Skeletal muscle cell (primary cell): Measurements from ENCODE around the gene KRT79.

Experiments used
- DNase-seq: peaks from one replicate; pipeline ENCODE4 v3.0.0-alpha.2; 2010; ENCODE audit warnings: low read depth
- H3K4me3 ChIP-seq: 2 replicates; pipeline ENCODE4 v1.5.1; 2011; ENCODE audit warnings: low read depth, mild to moderate bottlenecking, control low read depth, low read length, moderate library complexity

KRT79 gene

DNA sequence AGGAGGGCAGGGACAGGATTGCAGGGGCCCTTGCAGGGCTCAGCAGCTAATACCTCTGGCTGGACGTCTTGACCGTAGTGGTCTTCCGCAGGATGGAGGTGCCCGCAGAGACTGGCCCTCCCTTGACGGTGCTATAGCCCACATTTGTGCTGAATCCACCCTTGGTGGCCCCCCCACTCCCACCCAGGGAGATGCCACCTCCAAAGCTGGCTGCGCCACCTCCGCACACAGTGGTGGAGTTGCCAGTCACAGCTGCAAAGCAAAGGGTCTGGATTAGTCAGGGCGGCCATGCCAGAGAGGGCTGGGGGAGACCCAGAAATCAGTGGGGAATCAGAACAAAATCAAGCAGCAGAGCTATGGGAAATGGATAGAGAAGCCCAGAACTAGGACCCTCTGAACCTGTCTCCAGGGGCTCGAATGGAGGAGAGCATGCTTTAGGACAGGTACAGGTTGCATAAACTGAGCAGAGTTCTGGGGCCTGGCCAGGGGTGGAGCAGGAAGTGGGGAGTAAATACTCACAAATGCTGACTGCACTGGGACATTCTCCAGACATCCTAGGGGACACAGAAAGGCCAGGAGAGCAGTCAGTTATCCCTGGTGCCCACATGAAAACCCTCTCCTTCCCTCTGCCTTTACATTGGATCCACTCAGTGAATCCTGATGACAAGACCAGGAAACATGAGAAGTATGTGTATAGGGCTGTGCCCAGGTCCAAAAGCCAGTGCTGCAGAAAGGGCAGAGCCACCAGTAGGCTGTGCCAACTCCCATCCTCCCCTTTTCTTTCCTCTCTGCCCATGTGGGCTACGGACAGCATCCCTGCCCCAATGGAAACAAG lies 12.1 kb downstream of the KRT79 start:
- H3K4me3 ChIP-seq: no peak overlapping the region
- no peak for DNase-seq

DNA sequence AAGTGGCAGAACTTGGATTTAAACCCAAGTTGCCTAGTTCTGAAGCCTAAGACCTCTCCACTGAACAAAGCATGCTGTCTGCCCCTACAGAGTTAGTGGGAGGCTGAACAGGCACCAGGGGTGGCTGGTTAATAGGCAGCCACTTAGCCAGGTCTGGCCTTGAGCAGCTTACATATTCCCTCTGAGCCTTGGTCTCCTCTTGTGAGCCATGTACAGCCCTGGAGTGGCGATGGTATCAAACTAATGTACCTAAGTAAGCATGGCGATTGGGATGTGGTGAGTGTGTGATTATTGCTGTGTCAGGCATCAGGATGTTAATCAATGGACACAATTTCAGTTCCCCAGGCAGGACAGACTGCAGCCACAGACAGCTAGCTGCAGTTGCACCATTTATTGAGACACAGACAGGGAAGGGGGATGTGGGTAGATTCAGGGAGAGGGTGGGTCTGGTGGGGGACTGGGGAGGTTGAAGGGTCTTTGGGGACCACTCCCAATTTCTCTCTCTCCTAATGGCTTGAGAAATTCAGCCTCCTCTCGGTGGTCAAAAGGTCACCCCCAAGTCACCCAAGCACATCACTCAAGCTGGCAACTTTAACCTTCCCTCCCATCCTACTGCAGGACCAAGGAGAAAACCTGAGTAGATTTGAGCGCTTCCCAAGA lies 12.9 kb downstream of the KRT79 start:
- DNase-seq: no peak
- no peak overlapping the region for H3K4me3 ChIP-seq

DNA sequence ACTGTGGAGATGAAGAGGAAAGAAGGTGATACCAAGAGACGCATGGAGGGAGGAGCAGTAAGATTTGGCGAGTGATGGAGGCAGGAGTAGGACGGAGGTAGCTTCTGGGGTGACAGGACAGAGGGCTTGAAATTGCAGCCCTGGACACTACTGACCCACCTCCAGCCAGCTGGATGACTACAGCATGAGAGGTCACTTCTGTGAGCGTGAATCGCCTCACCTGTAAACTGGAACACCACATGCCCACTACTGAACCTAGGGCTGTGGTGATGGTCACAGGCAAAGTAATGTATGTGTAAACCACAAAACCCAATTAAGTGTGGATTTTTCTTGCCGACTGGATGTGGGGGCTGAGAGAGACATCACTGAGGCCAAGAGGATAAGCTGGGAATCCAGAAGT lies 13.6 kb downstream of the KRT79 start:
- H3K4me3 ChIP-seq: no peak overlapping the region
- no peak for DNase-seq

DNA sequence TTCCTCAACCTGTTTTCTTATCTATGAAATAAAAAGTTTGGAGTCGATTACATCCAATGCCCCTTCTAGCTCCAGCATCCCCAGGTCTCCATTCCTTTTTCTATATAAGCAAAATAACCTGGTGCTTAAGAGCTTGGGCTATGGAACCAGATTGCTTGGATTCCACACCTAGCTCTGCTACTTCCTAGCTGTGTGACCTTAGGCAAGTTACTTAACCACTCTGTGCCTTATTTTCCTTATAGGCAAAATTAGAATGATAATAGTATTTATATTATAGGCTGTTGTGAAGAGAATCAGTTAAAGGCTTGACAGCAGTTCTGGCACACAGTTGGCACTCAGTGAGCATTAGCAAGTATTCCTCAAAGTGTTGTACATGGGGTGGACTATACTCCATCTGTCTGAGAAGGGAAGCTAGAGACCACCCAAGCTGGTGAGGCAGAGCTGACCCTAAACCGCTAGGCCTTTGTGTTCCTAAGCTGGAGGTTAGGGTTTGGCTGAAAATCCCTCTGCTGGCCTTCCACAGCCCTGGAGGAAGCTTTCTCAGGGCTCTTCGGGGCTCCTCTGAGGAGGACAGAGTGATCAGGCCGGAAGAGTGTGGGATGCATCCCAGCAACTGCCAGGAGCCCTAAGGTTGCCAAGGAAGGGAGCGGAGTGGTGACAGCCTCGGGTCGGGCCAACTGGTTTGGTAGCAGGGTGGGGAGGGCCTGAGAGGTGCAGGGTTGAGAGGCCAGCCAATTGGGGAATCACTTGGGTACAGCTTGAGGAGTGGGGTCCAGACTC lies 14.2 kb downstream of the KRT79 start:
- no peak for DNase-seq
- no peak overlapping the region for H3K4me3 ChIP-seq

DNA sequence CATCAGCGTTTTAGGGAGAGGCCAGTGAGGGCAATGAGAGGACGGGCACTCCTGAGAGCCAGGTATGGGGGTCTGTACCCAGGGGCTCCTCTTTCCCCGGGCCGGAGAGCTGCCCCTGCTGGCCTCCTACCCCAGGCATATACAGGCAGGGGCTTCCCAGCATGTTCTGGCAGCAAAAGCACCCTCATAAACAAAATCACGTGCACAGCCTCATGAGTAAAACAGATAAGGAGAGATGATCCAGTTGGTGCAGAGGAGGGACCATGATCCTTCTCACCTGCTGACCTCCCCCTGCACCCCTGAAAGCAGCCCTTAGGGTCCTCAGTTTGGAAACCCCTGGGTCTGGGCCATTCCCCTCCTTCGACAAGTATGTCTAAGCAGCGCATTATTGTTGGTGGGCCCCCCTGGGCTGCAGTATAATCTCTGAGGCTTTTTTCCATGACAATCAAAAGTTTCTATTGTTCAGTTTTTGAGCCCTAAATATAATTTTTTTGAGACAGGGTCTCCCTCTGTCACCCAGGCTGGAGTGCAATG lies 15.2 kb downstream of the KRT79 start:
- DNase-seq: no peak

DNA sequence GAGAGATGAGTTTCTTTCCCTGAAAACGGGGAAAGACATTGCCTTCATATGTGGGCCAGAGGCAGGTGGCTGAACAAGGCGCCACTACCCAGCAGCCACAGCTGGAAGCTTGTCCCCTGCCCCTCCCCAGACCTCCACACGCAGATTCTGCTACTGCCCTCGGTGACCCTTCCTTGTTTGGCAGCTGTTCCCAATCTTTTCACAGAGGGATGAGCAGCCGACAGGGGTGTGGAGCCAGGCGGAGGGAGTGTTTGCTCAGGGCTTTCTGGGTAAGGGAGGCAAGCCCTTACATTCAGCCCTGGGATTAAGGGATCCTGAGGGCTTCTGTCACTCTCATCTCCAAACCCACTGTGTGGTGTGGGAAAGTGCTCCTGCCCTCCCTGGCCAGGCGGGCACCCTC lies 15.7 kb downstream of the KRT79 start:
- DNase-seq: no peak

More for the DNA sequence above, 15.2 kb downstream of the KRT79 start:
- H3K4me3 ChIP-seq: no peak overlapping the region

DNA sequence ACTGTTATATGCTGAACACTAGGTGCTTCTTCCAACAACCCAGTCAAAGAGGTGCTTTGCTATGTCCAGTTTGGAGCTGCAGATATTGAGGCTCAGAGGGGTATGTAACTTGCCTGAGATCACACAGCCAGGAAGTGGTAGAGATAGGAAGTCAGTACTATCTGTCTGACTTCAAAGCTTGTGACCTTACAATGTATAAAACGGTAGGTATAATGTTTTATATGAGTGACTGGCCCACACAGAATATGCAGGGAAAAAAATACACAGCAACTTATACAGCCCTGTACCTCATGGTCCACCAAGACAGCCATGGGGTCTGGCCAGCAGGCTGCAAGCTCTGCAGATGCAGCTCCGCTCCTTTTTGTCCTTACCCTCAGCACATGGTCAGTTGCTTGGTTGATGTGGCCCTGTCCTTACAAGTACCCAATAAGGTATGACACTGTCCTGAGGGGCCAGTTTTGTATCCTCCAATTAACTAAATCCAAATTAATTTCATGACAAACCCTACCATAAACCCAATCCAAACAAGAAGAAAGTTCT lies 16.3 kb downstream of the KRT79 start:
- H3K4me3 ChIP-seq: no peak overlapping the region
- DNase-seq: no peak

More for the DNA sequence above, 15.7 kb downstream of the KRT79 start:
- H3K4me3 ChIP-seq: no peak overlapping the region

DNA sequence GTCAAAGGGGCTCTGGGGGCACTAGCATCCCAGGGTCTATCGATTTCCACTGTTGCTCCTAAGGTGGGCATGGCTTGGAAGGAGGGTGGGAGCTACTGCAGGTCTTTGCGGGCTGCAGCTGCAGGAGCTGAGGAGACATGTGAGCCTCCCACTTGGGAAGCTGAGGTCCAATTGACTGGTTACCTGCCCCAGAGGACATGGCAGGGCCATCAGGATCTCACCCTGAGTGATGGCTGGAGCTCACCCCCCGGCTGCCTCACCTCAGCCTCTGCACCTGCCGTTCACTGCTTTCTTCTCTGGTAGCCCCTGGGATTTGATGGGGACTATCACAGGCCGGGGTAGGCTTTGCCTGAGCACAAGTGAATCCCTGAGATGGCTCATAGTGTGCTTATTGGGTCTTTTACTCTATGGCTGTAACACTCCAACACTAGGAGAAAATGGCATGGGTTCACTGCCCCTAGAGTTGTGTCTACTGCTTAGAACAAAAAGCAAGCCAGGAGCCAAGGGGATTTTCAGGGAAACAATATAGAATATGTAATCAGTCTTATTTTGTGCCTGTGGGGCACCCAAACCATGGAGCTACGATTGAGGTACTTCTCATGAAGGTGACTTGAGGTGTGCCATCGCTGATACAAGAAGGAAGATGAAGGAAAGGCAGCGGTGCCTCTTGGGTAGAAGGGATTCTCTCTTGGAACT lies 17.0 kb downstream of the KRT79 start:
- no peak overlapping the region for H3K4me3 ChIP-seq

DNA sequence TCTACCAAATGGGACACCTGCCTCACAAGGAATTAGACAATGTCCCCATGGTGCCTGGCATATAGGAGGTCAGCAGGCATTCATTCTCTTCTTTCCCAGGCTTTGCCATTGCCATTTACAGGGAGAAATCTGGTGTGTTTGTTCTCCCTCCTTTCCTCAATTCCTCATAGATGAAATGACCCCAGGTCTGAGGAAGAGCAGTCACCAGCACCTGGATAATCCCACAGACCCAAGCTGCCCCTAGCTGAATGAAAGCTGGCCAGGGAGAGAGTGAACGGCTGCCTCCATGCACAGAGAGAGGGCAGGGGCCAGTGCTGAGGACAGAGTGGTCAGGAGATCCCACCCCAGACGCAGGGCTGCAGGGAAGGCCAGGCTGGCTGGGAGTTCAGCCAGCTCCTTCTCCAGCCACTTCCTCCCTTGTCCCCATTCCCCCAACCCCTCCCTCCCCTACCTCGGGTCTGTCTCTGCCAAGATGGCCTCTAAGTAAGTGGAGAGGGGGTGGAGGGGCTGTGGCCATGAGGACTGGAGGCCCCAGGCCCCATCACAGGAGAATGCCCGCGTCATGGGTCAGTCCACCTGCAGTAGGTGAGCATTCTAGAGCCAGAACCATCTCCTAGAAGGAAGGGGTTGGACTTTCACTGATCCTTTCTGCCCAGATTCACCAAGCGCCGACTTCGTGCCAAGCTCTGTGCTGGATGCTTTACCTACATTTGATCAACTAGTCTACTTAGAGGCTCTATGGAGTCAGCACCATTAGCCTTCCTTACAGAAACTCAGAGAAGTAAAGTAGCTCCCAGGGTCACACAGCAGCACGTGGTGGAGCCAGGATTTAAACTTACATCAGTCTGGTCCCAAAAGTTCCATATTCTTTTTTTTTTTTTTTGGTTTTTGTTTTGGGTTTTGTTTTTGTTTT lies 18.2 kb downstream of the KRT79 start:
- no peak for DNase-seq
- H3K4me3 ChIP-seq: no peak overlapping the region

More for the DNA sequence above, 17.0 kb downstream of the KRT79 start:
- no peak for DNase-seq

DNA sequence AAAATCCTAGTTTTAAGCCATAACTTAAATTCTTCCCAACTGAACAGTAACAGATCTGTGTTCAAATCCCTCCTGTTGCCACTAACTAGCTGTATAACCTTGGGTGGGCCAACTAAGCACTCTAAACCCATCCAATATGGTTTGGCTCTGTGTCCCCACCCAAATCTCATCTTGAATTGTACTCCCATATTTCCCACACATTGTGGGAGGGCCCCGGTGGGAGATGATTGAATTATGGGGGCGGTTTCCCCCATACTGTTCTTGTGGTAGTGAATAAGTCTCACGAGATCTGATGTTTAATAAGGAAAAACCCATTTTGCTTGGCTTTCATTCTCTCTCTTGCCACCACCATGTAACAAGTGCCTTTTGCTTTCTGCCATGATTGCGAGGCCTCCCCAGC lies 18.9 kb downstream of the KRT79 start:
- H3K4me3 ChIP-seq: no peak overlapping the region
- DNase-seq: no peak

DNA sequence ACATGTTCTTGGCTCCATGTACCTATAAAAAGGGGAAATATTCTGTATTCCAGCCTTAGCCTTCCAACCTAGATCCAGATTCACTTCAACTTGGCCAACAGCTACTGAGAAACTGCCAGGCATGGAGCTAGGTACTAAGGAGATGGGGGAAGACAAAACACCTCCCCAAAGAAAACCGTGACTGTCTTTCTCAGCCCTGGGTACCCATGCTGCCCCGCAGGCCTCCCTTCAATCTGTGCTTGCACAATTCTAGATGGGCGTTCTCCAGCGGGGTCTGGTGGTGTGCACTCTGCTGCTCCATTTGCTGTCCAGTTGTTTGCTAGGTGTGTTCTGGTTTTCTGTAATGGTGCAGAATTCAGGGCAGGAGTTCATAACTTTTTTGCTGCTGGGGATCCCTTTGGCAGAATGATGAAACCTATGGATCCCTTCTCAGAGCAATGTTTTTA lies 19.4 kb downstream of the KRT79 start:
- DNase-seq: no peak
- no peak overlapping the region for H3K4me3 ChIP-seq

DNA sequence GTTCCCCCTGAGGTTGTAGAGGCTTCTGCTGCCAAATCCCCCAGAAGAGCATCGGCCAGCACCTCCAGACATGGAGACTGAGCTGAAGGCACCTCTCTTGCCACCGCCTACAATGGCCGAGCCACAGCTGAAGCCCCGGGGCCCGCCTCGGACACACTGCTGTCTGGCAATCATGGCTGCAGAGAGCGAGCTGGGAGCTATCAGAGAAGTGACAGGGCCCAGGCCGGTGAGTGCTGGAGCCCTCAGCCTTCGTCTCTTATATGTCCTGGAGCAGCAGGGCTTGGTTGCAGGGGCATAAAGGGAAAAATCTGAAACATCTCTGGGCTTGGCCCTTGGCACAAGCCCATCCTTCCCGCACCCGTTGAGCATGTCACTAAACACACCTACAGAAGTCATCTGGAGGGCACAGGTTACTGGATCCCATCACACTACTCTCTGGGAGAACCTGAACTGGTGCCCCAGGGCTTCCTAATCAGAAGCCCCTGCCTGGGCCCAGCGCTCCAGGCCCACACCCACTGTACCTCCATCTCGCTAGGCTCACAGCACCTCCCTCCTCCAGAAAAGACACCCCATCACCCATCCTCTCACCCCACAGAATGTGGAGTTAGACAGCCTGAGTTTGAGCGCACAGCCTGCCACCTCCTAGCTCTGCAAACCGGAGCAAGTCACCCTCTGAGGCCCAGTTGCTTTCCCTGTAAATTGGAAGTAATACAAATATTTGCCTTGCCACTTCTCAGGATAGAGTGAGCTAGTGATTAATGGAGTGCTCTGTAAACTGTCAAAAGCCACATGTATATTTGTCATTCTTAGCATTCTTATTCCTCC lies 20.0 kb downstream of the KRT79 start, which contains the start of gene KRT4:
Gene KRT4 (minus strand): TSS at position 232 of the 825 bp plus-strand sequence. CDS start 58 bp downstream, at position 174.
- no peak within 1 kb of the TSS for H3K4me3 ChIP-seq
- no peak for DNase-seq

DNA sequence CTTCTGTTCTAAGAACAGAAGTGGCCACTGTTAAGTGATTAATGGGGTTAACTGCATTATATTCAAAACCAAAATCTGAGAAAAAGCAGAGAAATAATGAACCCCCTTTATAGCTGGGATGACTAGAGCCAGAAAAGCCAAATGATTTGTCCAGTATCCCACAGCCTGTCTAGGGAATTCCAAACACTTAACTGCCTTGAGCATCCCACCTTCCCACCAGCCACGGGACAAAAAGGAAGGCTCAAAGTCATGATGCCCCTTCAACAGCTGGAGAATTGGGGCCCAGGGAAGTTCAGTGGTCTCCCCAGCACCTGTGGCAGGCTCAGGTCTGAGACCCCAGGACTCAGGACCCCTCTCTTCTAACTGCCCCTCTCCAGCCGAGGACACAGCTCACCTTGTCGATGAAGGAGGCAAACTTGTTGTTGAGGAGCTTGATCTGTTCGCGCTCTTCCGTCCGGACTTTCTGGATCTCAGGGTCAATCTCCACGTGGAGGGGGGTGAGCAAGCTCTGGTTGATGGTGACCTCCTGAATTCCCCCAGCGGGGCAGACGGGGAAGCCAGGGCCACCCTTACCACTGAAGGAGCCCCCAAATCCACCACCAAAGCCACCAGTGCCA lies 20.8 kb downstream of the KRT79 start:
- H3K4me3 ChIP-seq: no peak overlapping the region

DNA sequence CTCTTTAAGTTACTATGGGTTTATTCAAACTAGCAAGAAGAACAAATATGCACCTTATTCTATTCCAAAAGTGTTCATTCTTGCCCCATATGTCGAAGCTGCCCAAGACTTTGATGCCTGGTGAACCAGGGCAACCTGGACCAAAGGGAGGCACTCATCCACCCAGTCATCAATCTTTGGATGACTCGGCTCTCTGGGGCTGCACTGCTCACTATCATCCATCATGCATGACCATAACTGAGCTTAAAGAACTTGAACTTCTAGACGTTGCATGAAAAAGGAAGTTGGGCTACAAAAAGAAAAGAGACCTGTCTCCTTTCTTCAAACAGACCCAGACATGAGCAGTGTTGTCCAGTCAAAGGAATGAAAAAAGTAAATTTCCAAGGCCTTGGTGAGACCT lies 21.4 kb downstream of the KRT79 start:
- H3K4me3 ChIP-seq: no peak overlapping the region
- DNase-seq: no peak

More for the DNA sequence above, 20.8 kb downstream of the KRT79 start:
- no peak for DNase-seq

DNA sequence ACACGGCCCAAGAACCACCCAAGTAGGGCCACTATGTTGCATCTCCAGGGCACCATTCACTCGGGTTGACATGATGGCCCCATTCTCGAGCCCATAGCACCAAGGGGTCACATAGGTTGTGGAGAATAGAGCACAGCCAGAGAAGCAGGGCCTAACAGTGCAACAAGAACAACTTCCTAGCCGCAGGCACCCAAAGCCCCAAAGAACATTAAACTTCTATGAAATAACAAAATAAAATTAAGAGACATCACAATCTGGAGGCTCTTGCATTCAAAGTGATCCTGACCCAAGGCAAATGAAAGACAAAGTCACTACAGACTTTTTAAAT lies 22.1 kb downstream of the KRT79 start:
- H3K4me3 ChIP-seq: no peak overlapping the region
- DNase-seq: no peak

DNA sequence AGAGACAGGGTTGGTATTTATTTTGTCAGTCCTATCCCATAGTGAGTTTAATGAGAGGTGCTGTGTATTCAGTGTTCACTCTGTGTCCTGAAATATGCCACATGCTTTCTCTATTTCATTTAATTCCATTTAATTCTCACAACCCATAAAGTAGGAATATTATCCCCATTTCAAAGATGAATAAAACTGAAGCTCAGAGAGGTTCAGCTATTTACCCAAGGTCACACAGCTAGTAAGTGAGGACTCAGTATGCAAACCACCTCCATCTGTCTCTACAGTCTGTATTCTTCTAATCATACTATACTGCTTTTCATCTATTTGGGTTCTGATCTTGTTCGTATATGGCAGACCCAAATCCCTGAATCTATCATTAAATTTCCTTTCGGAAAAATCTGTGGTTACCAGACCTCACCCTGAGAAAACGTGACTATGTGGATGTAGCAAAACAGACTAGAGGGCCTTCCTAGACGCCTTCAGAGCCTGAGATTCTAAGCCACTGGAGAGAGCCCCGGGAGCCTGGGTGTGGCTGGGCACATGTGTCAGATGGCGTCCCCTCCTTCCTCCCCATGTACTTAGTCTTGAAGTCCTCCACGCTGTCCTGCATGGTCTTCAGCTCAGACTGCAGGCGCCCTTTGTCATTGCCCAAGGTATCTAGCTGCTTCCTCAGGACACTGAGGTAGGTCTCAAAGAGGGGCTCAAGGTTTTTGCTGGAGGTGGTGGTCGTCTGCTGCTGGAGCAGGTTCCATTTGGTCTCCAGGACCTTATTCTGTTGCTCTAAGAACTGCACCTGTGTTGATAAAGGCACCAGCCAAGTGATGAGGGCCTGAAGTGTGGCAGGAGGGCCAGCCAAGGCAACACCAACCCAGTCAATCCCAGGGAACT lies 22.7 kb downstream of the KRT79 start:
- H3K4me3 ChIP-seq: no peak overlapping the region
- no peak for DNase-seq
